Natural killer cell treated with Interleukin-12 subunit alpha and Interleukin-12 subunit beta and Interleukin-15 and Interleukin-18, amount 100 ng/mL, for 72 hours (primary cell): ENCODE data around the gene AUNIP. TPM values are rescaled to one million over a fixed set of nuclear protein-coding genes. Genes with fewer than 3 reads are reported as not detected.

Experiments
- ATAC-seq, 2 donors: fragments of 150-1000 bp; cut with Tn5 transposase in 1 of 2; sonication (Bioruptor Pico), chemical (Tn5 transposase) in 1 of 2; 2 replicates each; pipeline ENCODE4 v1.10.0; 2021
- DNase-seq: peaks from one replicate; pipeline ENCODE4 v3.0.0; 2022; ENCODE audit warnings: low spot score
- H3K27ac Mint-ChIP-seq, 2 donors: 1 replicate in 1 of 2; 2 replicates in 1 of 2; pipeline ENCODE4 v1.8.0; 2022; ENCODE audit warnings: mixed read lengths in 2 of 2, mild to moderate bottlenecking in 1 of 2, moderate library complexity in 1 of 2
- H3K27me3 Mint-ChIP-seq, 2 donors: 1 replicate in 1 of 2; 2 replicates in 1 of 2; pipeline ENCODE4 v1.8.0; 2022; ENCODE audit warnings: mixed read lengths in 2 of 2
- H3K36me3 Mint-ChIP-seq: one replicate; pipeline ENCODE4 v1.8.0; 2022; ENCODE audit warnings: mixed read lengths
- H3K4me1 Mint-ChIP-seq, 2 donors: 1 replicate in 1 of 2; 2 replicates in 1 of 2; pipeline ENCODE4 v1.8.0; 2022; ENCODE audit warnings: low read depth in 2 of 2, mixed read lengths in 2 of 2, mild to moderate bottlenecking in 1 of 2
- H3K4me3 Mint-ChIP-seq: one replicate; pipeline ENCODE4 v1.8.0; 2022; ENCODE audit warnings: mixed read lengths
- H3K9me3 Mint-ChIP-seq: 2 replicates; pipeline ENCODE4 v1.8.0; 2022; ENCODE audit warnings: mixed read lengths
- total RNA-seq, 2 donors: library from RNA; stranded (reverse); gene quantifications; one replicate each; pipeline ENCODE4 v1.2.3, GENCODE V29; 2022

The AUNIP gene
- total RNA-seq, 2 donors from 2014 or later = 4.2 to 15.1 TPM

- Mint-ChIP-seq H3K27ac (no peak overlapping the region), H3K36me3 (no peaks in the 10 kb centered on the region), H3K27me3 (peaks cover 5 to 6% of the 10 kb centered on the region in 2 donors), H3K9me3 (no peaks in the 10 kb centered on the region), H3K4me1 (peaks cover 22 to 24% of the 10 kb centered on the region in 2 donors), H3K4me3 (peak overlapping the region; percentile 79)
- ATAC-seq = no peak
- DNase-seq = no peak
Observed at GRCh38 chr1:25800703-25801377, 58.4 kb downstream of the AUNIP start.

GRCh38 chr1:25799935-25800702, 59.1 kb downstream of the AUNIP start, which contains the start of gene SELENON:
Gene SELENON (plus strand): TSS chr1:25800193. CDS start chr1:25800231, 38 bp downstream.
- Mint-ChIP-seq H3K4me3 (peak within 1 kb of the TSS; percentile 79), H3K27ac (no peak within 1 kb of the TSS), H3K36me3 (no peaks in the 10 kb centered on the region)

GRCh38 chr1:25799352-25799934, 59.8 kb downstream of the AUNIP start:
- ATAC-seq (no peak), DNase-seq (no peak)
- H3K27me3 Mint-ChIP-seq = peaks cover 5 to 6% of the 10 kb centered on the region in 2 donors
- peak overlapping the region; percentile 66 for H3K4me3 Mint-ChIP-seq
- peaks cover 21 to 24% of the 10 kb centered on the region in 2 donors for H3K4me1 Mint-ChIP-seq
- H3K9me3 Mint-ChIP-seq = no peaks in the 10 kb centered on the region
- H3K36me3 Mint-ChIP-seq = no peaks in the 10 kb centered on the region
- no peak overlapping the region for H3K27ac Mint-ChIP-seq

More at GRCh38 chr1:25799935-25800702, 59.1 kb downstream of the AUNIP start, which contains the start of gene SELENON:
- Mint-ChIP-seq H3K27me3 (peaks cover 5 to 6% of the 10 kb centered on the region in 2 donors), H3K9me3 (no peaks in the 10 kb centered on the region), H3K4me1 (peaks cover 21 to 24% of the 10 kb centered on the region in 2 donors)
- DNase-seq (no peak), ATAC-seq (peak; percentile 77 to 87)

- H3K27ac Mint-ChIP-seq = peak overlapping the region in 1 of 2 donors; percentile 42
- peaks cover 5 to 6% of the 10 kb centered on the region in 2 donors for H3K27me3 Mint-ChIP-seq
- H3K4me1 Mint-ChIP-seq = peaks cover 21 to 24% of the 10 kb centered on the region in 2 donors
- no peak for ATAC-seq
- H3K9me3 Mint-ChIP-seq = no peaks in the 10 kb centered on the region
- peak overlapping the region; percentile 66 for H3K4me3 Mint-ChIP-seq
- no peaks in the 10 kb centered on the region for H3K36me3 Mint-ChIP-seq
- no peak for DNase-seq
Observed at GRCh38 chr1:25798666-25799351, 60.4 kb downstream of the AUNIP start.

- Mint-ChIP-seq H3K27me3 (peaks cover 5 to 6% of the 10 kb centered on the region in 2 donors), H3K9me3 (no peaks in the 10 kb centered on the region), H3K4me1 (peaks cover 21 to 24% of the 10 kb centered on the region in 2 donors), H3K36me3 (no peaks in the 10 kb centered on the region), H3K4me3 (no peak overlapping the region), H3K27ac (no peak overlapping the region)
- DNase-seq = no peak
- ATAC-seq = no peak
Observed at GRCh38 chr1:25797939-25798338, 61.3 kb downstream of the AUNIP start.

GRCh38 chr1:25796811-25797458, 62.3 kb downstream of the AUNIP start:
- Mint-ChIP-seq H3K27ac (peak overlapping the region; percentile 33 to 35), H3K36me3 (no peaks in the 10 kb centered on the region), H3K4me1 (peaks cover 21 to 24% of the 10 kb centered on the region in 2 donors), H3K27me3 (peaks cover 2 to 6% of the 10 kb centered on the region in 2 donors), H3K9me3 (no peaks in the 10 kb centered on the region), H3K4me3 (peak overlapping the region; percentile 36)
- DNase-seq (peak; percentile 75), ATAC-seq (peak; percentile 50 to 61)

- ATAC-seq = peak in 1 of 2 donors; percentile 54
- Mint-ChIP-seq H3K36me3 (no peaks in the 10 kb centered on the region), H3K4me1 (peaks cover 21 to 24% of the 10 kb centered on the region in 2 donors), H3K4me3 (peak overlapping the region; percentile 36), H3K27me3 (peaks cover 2 to 6% of the 10 kb centered on the region in 2 donors), H3K9me3 (no peaks in the 10 kb centered on the region), H3K27ac (peak overlapping the region; percentile 33 to 35)
- DNase-seq = no peak
Observed at GRCh38 chr1:25795946-25796810, 63.1 kb downstream of the AUNIP start.

GRCh38 chr1:25795211-25795610, 64.0 kb downstream of the AUNIP start:
- no peak overlapping the region for H3K27ac Mint-ChIP-seq
- no peak overlapping the region for H3K4me3 Mint-ChIP-seq
- DNase-seq (no peak), ATAC-seq (no peak)
- H3K36me3 Mint-ChIP-seq = no peaks in the 10 kb centered on the region
- H3K27me3 Mint-ChIP-seq = peaks cover 2 to 6% of the 10 kb centered on the region in 2 donors
- peaks cover 16 to 18% of the 10 kb centered on the region in 2 donors for H3K4me1 Mint-ChIP-seq
- H3K9me3 Mint-ChIP-seq = no peaks in the 10 kb centered on the region

- ATAC-seq (no peak), DNase-seq (no peak)
- H3K27me3 Mint-ChIP-seq = peaks cover 2 to 6% of the 10 kb centered on the region in 2 donors
- H3K27ac Mint-ChIP-seq = no peak overlapping the region
- H3K4me1 Mint-ChIP-seq = peaks cover 16 to 18% of the 10 kb centered on the region in 2 donors
- H3K36me3 Mint-ChIP-seq = no peaks in the 10 kb centered on the region
- H3K4me3 Mint-ChIP-seq = no peak overlapping the region
- H3K9me3 Mint-ChIP-seq = no peaks in the 10 kb centered on the region
Observed at GRCh38 chr1:25794325-25794724, 64.9 kb downstream of the AUNIP start.

GRCh38 chr1:25793585-25794170, 65.6 kb downstream of the AUNIP start:
- peaks cover 2 to 6% of the 10 kb centered on the region in 2 donors for H3K27me3 Mint-ChIP-seq
- H3K36me3 Mint-ChIP-seq = no peaks in the 10 kb centered on the region
- no peak for ATAC-seq
- DNase-seq = no peak
- no peak overlapping the region for H3K27ac Mint-ChIP-seq
- H3K4me1 Mint-ChIP-seq = peaks cover 16 to 18% of the 10 kb centered on the region in 2 donors
- no peaks in the 10 kb centered on the region for H3K9me3 Mint-ChIP-seq
- no peak overlapping the region for H3K4me3 Mint-ChIP-seq

- Mint-ChIP-seq H3K4me3 (no peak overlapping the region), H3K27ac (no peak overlapping the region), H3K27me3 (peaks cover 2 to 6% of the 10 kb centered on the region in 2 donors)
Observed at GRCh38 chr1:25792115-25792514, 67.1 kb downstream of the AUNIP start.

GRCh38 chr1:25790472-25790871, 68.8 kb downstream of the AUNIP start:
- no peak for ATAC-seq
- Mint-ChIP-seq H3K36me3 (no peaks in the 10 kb centered on the region), H3K27me3 (no peaks in the 10 kb centered on the region), H3K4me3 (no peak overlapping the region), H3K27ac (no peak overlapping the region), H3K4me1 (no peaks in the 10 kb centered on the region), H3K9me3 (no peaks in the 10 kb centered on the region)
- no peak for DNase-seq

More at GRCh38 chr1:25792115-25792514, 67.1 kb downstream of the AUNIP start:
- H3K4me1 Mint-ChIP-seq = peaks cover 9 to 10% of the 10 kb centered on the region in 2 donors
- DNase-seq = no peak
- H3K36me3 Mint-ChIP-seq = no peaks in the 10 kb centered on the region
- ATAC-seq = no peak
- no peaks in the 10 kb centered on the region for H3K9me3 Mint-ChIP-seq
